Measurements from ENCODE around the gene GID8.
A peak's percentile ranks its signal among the peaks of the same experiment; 100 is the strongest.
"Not testable (repeated sequence)": the region's sequence is repeated elsewhere in the genome, so short reads cannot be mapped to it uniquely, and the experiment has no call there.

The GID8 gene

DNA sequence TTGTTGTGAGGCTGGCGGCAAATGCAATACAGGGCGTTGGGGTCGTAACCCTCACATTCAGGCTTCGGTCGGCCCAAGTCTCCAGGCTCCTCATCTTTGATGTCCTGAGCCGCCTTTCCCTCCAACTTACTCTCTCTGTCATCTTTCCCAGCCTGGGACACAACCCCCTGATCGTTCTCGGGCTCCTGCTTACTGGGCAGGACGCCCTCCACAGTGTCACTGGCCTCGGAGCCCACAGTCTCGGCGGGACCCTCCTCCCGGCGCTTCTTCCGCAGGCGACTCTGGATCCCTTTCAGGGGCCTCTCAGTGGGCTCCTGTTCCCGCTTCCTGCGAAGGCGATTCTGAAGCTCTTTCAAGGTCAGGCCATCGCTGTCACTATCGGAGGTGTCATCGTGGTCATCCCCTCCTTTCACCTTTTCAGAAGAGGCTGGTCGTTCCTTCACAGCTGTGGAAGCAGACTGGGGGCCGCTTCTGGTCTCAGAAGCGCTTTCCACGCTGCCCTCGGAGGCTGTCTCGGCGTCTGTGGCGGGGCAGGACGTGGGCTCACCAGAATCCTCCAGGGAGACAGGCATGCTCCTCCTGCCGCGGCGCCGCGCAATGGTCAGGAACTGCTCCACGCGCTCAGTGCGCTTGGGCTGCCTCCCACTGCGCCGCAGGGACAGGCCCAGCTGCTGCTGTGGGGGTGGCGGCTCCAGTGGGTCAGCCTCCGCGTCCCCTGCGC, 27.0 kb upstream of the GID8 start:
- Mint-ChIP-seq H3K4me3 (no peak overlapping the region), H3K27ac (peak overlapping the region; percentile 9), H3K4me1 (peaks cover 55% of the 10 kb centered on the region), H3K36me3 (peaks cover 95% of the 10 kb centered on the region), H3K9me3 (no peaks in the 10 kb centered on the region)
- no peak for DNase-seq (ENCODE audit: low spot score in 2 of 2)
- no peak for ATAC-seq

DNA sequence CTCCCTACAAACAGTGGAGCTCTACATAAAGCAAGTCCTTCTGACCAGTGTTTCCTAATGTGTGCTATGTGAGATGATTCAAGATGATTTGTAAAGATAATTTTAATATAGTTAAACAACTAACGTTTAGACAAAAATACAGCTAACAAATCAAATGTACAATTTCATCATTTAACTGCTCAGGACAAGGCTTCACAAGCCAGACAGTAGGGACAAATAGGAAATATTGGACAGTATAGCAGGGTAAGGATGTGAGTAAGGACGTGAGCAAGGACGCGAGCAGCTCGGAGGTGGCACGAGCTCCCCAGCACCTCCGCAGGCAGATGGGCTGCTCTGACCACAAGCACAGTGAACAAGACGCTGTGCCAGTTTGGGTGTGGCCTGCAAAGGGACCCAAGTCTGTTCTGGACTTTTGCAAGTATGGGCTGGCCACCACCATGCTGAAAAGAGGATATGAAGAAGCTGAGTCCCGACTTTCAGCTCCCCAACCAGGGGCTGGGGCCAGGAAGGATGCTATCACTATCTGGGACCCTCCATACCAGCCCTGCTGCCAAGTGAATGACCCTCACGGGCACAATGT, 26.2 kb upstream of the GID8 start:
- Mint-ChIP-seq H3K9me3 (no peaks in the 10 kb centered on the region), H3K36me3 (peaks cover 90% of the 10 kb centered on the region), H3K4me3 (no peak overlapping the region), H3K4me1 (peaks cover 57% of the 10 kb centered on the region), H3K27ac (no peak overlapping the region)
- DNase-seq (ENCODE audit: low spot score in 2 of 2) (no peak), ATAC-seq (no peak)

DNA sequence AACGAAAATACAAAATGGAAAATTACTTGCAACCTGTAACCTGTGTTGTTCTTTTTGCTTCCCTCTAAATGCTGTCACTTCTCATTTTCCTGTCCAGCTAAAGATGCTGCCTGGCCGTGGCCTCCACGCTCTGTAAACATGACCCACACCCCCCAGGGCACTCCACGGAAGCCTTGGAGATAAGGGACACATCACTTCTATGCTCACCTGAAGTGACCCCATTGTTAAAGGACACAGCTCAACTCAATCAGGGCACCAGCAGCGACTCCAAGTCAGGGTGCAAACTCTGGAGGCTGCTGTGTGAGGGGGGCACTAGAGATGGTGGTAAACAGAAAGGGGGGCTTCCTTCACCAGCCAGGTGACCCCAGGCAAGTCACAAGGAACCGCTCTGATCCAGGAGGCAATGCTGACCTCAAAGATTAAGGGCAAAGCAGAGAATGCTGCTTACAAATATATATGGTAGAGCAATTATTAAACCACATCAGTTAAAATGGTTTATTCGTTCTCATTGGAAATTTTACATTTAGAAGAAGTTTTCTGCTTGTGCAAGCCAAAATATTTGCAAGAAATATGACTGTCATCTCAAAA, 24.8 kb upstream of the GID8 start:
- Mint-ChIP-seq H3K4me1 (peaks cover 60% of the 10 kb centered on the region), H3K36me3 (peaks cover 89% of the 10 kb centered on the region), H3K27ac (peak overlapping the region; percentile 54), H3K4me3 (no peak overlapping the region), H3K9me3 (no peaks in the 10 kb centered on the region)
- DNase-seq (ENCODE audit: low spot score in 2 of 2) = no peak
- ATAC-seq = no peak

DNA sequence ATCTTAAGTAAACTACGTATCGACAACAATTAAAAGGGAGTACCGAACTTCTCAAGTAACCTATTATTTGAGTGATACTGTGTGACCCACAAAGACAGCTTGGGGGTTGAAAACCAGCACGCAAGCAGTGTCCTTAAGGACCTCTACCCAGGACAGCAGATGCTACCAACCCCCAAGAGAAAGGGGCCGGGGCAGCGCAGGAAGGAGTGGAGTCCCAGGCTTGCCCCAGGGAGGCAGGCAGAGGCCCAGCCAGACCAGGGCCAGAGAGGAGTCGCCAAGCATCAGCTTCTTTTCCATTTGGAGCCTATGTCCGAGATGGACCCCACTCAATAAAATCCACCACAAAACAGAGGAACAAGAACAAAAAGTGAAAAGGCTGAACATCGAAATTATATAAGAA, 23.5 kb upstream of the GID8 start:
- Mint-ChIP-seq H3K36me3 (peaks cover 84% of the 10 kb centered on the region), H3K27ac (no peak overlapping the region), H3K4me1 (peaks cover 66% of the 10 kb centered on the region), H3K9me3 (no peaks in the 10 kb centered on the region), H3K4me3 (no peak overlapping the region)
- ATAC-seq = no peak
- DNase-seq (ENCODE audit: low spot score in 2 of 2) = no peak

DNA sequence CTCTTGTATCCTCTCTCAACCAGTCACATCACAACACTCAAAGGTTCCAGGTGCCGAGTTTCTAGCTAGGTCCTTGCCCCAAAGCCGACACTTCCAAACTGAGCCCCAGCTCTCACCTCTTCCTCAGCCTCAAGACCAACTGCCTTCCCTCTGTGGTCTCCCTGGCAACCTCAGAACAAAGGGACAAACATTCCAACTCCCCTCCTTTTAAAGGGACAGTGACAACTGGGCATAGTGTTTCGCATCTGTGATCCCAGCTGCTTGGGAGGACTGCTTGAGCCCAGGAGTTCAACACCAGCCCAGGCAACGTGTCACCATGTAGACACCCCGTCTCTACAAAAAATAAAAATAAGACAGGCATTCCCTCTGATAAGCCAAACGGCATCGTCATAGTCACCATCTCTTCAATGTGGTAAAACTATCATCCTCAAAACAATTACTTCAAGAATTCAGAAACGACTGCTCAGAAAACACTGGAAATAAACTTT, 22.9 kb upstream of the GID8 start:
- ATAC-seq (no peak), DNase-seq (ENCODE audit: low spot score in 2 of 2) (no peak)
- peaks cover 78% of the 10 kb centered on the region for H3K36me3 Mint-ChIP-seq
- peak overlapping the region; percentile 47 for H3K4me3 Mint-ChIP-seq
- no peaks in the 10 kb centered on the region for H3K9me3 Mint-ChIP-seq
- peak overlapping the region; percentile 82 for H3K27ac Mint-ChIP-seq
- peaks cover 67% of the 10 kb centered on the region for H3K4me1 Mint-ChIP-seq

DNA sequence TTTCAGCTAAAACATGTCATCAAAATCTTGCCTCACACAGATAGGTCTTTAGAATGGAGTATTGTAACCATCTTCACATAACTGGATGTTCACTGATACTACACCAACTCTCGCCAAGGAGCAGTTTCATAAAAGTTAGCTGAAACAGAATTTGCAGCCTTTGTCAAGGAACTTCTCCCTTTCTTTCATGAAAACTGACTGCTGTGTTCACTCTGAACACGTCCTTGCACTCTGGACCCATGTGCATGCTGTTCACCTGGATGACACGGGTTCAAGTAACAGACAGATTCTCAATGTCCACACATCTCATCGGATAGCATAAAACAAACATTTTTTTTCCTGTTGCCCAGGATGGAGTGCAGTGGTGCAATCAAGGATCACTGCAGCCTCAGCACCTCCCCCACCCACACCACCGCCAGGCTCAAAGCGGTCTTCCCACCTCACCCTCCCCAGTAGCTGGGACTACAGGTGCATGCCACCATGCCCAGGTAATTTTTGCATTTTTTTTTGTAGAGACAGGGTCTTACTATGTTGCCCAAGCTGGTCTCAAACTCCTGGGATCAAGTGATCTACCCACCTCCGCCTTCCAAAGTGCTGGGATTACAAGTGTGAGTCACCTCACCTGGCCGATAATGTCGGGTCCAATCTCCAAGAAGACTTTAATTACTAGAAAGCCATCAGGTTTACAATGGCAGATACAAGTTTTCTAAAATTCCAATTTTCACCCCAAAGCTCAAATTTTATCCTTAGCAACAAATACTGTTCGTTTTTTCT, 21.1 kb upstream of the GID8 start:
- H3K4me1 Mint-ChIP-seq = peaks cover 71% of the 10 kb centered on the region

DNA sequence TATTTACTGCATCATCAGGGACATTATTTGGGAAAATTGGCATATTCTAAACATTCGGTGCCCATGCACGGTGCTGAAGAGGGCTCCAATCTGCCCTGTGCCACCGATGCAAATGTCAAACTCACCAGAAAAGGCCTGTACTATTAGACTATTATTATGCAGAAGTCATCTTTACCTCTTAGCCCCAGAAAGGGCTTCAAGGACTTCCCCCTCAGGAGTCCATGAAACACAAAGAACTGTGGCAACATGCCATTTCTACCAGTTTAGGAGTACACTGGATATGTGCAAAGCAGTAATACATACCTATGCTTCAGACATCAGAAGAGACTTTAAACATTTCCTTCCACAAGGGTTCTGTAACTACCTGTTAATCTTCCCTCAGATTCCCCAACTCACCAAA, 20.2 kb upstream of the GID8 start:
- Mint-ChIP-seq H3K4me1 (peaks cover 79% of the 10 kb centered on the region), H3K36me3 (peaks cover 61% of the 10 kb centered on the region), H3K9me3 (no peaks in the 10 kb centered on the region), H3K27ac (peak overlapping the region; percentile 80), H3K4me3 (peak overlapping the region; percentile 79)
- no peak for DNase-seq (ENCODE audit: low spot score in 2 of 2)
- no peak for ATAC-seq

More for the DNA sequence above, 21.1 kb upstream of the GID8 start:
- H3K9me3 Mint-ChIP-seq = no peaks in the 10 kb centered on the region
- DNase-seq (ENCODE audit: low spot score in 2 of 2) (no peak), ATAC-seq (no peak)
- H3K36me3 Mint-ChIP-seq = peaks cover 65% of the 10 kb centered on the region
- peak overlapping the region; percentile 19 for H3K4me3 Mint-ChIP-seq
- H3K27ac Mint-ChIP-seq = no peak overlapping the region

DNA sequence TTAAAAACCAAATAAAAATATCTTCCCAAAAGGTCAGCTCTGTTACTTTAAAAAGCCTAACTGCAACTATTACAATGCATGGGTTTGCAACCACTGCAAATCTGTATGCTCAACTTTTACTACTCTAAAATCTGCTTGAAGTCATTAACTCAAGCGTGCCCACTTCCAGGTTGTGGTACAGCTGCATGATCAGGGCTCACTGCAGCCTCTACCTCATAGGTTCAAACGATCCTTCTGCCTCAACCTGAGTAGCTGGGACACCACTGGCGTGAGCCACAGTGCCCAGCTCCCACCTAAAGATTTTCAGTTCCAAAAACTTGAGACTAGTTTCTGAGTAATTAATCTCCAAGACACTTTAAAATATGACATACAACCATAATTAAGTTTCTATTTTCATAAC, 19.8 kb upstream of the GID8 start:
- Mint-ChIP-seq H3K36me3 (peaks cover 59% of the 10 kb centered on the region), H3K27ac (peak overlapping the region; percentile 80), H3K4me3 (peak overlapping the region; percentile 79), H3K9me3 (no peaks in the 10 kb centered on the region), H3K4me1 (peaks cover 78% of the 10 kb centered on the region)
- ATAC-seq (peak; percentile 79), DNase-seq (ENCODE audit: low spot score in 2 of 2) (no peak)

DNA sequence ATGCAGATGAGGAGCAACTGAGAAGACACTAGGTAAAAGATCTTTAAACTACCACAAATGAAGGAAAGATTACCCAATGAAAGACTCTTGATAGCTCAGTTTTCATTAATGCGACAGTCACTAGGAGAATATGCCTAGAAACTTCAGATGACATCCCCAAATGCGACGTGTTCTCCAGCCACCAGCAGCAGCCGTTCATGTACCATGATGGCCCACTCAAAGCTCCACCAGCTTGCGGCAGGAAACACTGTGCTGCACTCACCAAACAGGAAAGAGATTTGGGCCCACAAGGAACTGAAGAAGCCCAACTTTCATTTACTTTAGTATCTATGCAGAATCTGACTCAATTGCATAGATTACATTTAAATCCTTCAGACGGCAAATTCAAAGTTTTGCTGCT, 19.1 kb upstream of the GID8 start:
- Mint-ChIP-seq H3K27ac (peak overlapping the region; percentile 80), H3K4me3 (peak overlapping the region; percentile 79), H3K36me3 (peaks cover 53% of the 10 kb centered on the region), H3K9me3 (no peaks in the 10 kb centered on the region), H3K4me1 (peaks cover 76% of the 10 kb centered on the region)
- ATAC-seq = peak; percentile 84
- peak; percentile 33 to 71 for DNase-seq (ENCODE audit: low spot score in 2 of 2)

DNA sequence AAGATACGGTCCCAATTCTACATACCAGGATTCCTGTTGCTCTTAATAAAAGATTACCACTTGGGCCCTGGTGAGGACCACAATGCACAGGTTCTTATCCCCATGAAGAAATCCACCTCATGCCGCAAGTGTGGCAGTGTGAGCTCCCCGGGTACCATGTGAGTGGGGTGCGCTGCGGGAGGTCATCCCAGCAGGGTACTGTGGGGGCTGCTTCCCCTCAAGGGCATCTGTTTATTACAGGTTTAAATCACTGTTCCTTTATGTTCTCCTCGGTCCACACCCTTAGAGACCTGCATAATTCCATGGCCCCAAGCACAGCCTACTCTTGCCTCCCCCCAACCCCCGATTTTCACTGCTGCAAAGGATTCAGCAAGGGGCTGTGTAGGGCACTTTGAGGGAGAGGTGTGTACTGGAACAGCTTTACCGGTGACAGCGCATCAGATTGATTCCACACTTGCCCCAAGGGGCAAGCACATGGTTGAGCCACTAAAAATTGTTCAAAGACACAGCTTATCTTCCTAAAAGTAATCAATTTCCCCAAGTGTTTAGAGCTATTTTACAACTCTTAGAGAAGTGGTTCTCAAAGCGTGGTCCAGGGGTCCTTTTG, 17.8 kb upstream of the GID8 start:
- Mint-ChIP-seq H3K9me3 (no peaks in the 10 kb centered on the region), H3K4me1 (peaks cover 78% of the 10 kb centered on the region), H3K36me3 (peaks cover 54% of the 10 kb centered on the region), H3K27ac (peak overlapping the region; percentile 80), H3K4me3 (peak overlapping the region; percentile 79)
- DNase-seq (ENCODE audit: low spot score in 2 of 2) = no peak
- no peak for ATAC-seq

DNA sequence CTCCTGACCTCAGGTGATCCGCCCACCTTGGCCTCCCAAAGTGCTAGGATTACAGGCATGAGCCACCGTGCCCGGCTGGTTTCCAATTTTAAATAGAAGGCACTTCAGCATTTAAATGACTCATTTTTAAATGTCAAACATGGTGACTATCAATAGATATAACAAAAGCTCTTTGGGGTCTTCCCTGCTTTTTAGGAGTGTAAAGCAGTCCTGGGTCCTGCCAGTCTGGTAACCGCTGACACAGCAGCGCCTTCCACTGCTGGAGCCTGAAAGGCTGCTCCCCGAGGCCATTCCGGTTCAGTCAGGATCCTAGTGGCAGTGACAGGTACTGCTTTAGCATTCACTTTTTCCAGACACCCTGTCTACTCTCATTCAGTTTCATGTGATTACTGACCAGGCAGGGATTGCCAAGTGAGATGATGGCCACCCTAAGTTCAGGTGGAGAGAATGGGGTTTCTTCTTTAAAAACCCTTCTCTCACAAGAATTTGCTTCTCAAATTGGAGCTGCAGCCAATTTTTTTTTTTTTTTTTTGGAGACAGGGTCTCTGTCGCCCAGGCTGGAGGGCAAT, 16.7 kb upstream of the GID8 start:
- peak; percentile 68 for ATAC-seq
- DNase-seq (ENCODE audit: low spot score in 2 of 2) = peak; percentile 34 to 72
- Mint-ChIP-seq H3K9me3 (no peaks in the 10 kb centered on the region), H3K36me3 (peaks cover 56% of the 10 kb centered on the region), H3K27ac (peak overlapping the region; percentile 80), H3K4me3 (peak overlapping the region; percentile 79), H3K4me1 (peaks cover 71% of the 10 kb centered on the region)

DNA sequence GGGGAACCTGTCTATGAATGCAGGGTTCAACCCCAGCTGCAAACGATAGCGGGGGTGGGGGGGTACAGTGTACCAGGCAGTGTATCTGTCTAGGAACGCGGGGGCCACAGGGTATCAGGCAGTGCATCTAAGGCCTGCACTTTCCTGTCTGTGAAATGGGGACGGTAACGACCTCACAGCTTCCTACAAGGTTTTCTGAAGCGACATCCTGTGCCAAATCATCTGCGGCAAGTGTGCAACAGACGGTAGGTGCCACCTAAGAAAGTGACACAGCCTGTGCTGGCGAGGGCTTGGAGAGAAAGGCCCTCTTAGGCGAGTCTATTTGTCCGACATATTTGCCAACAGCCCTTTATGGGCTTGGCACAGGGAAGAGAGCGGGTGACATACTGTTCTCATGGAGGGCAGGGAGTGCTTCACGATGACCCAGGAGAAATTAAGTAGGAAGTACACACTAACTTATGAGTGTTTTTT, 15.5 kb upstream of the GID8 start:
- Mint-ChIP-seq H3K4me1 (peaks cover 72% of the 10 kb centered on the region), H3K36me3 (peaks cover 53% of the 10 kb centered on the region), H3K4me3 (peak overlapping the region; percentile 89), H3K27ac (peak overlapping the region; percentile 84), H3K9me3 (no peaks in the 10 kb centered on the region)
- ATAC-seq (peak; percentile 18), DNase-seq (ENCODE audit: low spot score in 2 of 2) (peak in 1 of 2 donors; percentile 76)

DNA sequence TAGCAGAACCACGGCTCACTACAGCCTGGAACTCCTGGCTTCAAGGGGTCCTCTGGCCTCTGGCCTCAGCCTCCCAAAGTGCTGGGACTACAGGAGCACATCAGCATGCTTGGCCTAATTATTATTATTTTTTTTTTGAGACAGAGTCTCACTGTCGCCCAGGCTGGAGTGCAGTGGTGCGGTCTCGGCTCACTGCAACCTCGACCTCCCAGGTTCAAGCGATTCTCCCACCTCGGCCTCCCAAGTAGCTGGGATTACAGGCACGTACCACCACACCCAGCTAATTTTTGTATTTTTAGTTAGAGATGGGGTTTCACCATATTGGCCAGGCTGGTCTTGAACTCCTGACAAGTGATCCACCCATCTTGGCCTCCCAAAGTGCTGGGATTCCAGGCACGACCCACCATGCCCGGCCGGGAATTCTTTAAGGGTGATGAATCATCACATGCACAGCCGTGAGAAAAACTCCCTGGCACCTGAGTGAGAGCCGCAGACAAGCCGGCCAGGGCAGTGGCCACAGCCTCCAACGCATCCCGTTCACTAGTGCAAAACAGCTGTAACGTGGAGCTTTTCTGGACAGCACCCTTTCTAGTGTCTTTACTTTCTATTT, 14.8 kb upstream of the GID8 start:
- not testable (repeated sequence) for DNase-seq (ENCODE audit: low spot score in 2 of 2); H3K9me3 Mint-ChIP-seq; ATAC-seq
- Mint-ChIP-seq H3K4me3 (peak overlapping the region; percentile 89), H3K4me1 (peaks cover 72% of the 10 kb centered on the region), H3K27ac (peak overlapping the region; percentile 84), H3K36me3 (peaks cover 46% of the 10 kb centered on the region)

Measured in stimulated activated effector memory CD8-positive, alpha-beta T cell treated with anti-CD3 and anti-CD28 coated beads, Interleukin-12 subunit alpha, Interleukin-12 subunit beta, amount 100 ng/mL, for 72 hours (primary cell).